CD1c-positive myeloid dendritic cell (primary cell): Measurements from ENCODE around the gene WDR72.
"Not testable (repeated sequence)": the region's sequence is repeated elsewhere in the genome, so short reads cannot be mapped to it uniquely, and the experiment has no call there.

Experiments
- DNase-seq: peaks from one replicate; pipeline ENCODE4 v3.0.0-alpha.2; 2016; ENCODE audit errors: extremely low spot score

WDR72 gene

GRCh38 chr15:53590380-53590779 is 169.1 kb downstream of the WDR72 start:
- DNase-seq = no peak

- DNase-seq = no peak
Observed at GRCh38 chr15:53589520-53590057, 169.9 kb downstream of the WDR72 start.

GRCh38 chr15:53588773-53589172 is 170.7 kb downstream of the WDR72 start:
- DNase-seq = no peak

GRCh38 chr15:53586799-53587198 is 172.7 kb downstream of the WDR72 start:
- peak; percentile 3 for DNase-seq

- no peak for DNase-seq
Observed at GRCh38 chr15:53581513-53581912, 177.9 kb downstream of the WDR72 start.

- no peak for DNase-seq
Observed at GRCh38 chr15:53580366-53580765, 179.1 kb downstream of the WDR72 start.

- no peak for DNase-seq
Observed at GRCh38 chr15:53576841-53577240, 182.6 kb downstream of the WDR72 start.

GRCh38 chr15:53573091-53573490 is 186.4 kb downstream of the WDR72 start:
- no peak for DNase-seq

GRCh38 chr15:53569751-53570480 is 189.5 kb downstream of the WDR72 start:
- no peak for DNase-seq

- no peak for DNase-seq
Observed at GRCh38 chr15:53566912-53567311, 192.6 kb downstream of the WDR72 start.

- no peak for DNase-seq
Observed at GRCh38 chr15:53565721-53566120, 193.7 kb downstream of the WDR72 start.

- no peak for DNase-seq
Observed at GRCh38 chr15:53564647-53565046, 194.8 kb downstream of the WDR72 start.

GRCh38 chr15:53563627-53564026 is 195.8 kb downstream of the WDR72 start:
- DNase-seq = no peak

GRCh38 chr15:53559364-53560277 is 199.8 kb downstream of the WDR72 start:
- no peak for DNase-seq

GRCh38 chr15:53558384-53558783 is 201.1 kb downstream of the WDR72 start:
- DNase-seq = no peak

- DNase-seq = no peak
Observed at GRCh38 chr15:53555226-53555625, 204.2 kb downstream of the WDR72 start.

GRCh38 chr15:53549697-53550305 is 209.7 kb downstream of the WDR72 start:
- DNase-seq = no peak

GRCh38 chr15:53548236-53548635 is 211.2 kb downstream of the WDR72 start:
- no peak for DNase-seq

GRCh38 chr15:53540626-53541300 is 218.7 kb downstream of the WDR72 start:
- DNase-seq = not testable (repeated sequence)

GRCh38 chr15:53539878-53540277 is 219.6 kb downstream of the WDR72 start:
- no peak for DNase-seq

GRCh38 chr15:53536479-53537120 is 222.9 kb downstream of the WDR72 start:
- DNase-seq = no peak
